CD4-positive, alpha-beta T cell (primary cell): Measurements from ENCODE around the gene ECT2. TPM values are rescaled to one million over a fixed set of nuclear protein-coding genes. Genes with fewer than 3 reads are reported as not detected.
A peak's percentile ranks its signal among the peaks of the same experiment; 100 is the strongest.

Experiments
- ATAC-seq: fragments of 200-7000 bp; cut with Tn5 transposase; one replicate; pipeline ENCODE4 v1.10.0; 2022; ENCODE audit warnings: mild to moderate bottlenecking; ENCODE audit not compliant: poor library complexity
- CTCF ChIA-PET: fragments of 350-600 bp; sonication (Branson Sonifier 250); formaldehyde crosslinking; loops from one replicate; lab custom pipeline; 2021; ENCODE audit warnings: antibody characterized with exemption, inconsistent platforms; lab: Charles Lee
- POLR2A ChIA-PET: fragments of 350-600 bp; sonication (Branson Sonifier 250); formaldehyde crosslinking; loops from one replicate; lab custom pipeline; 2021; ENCODE audit warnings: antibody characterized with exemption, inconsistent platforms; lab: Charles Lee
- DNase-seq, 14 experiments: peaks; one replicate each; pipeline ENCODE4 v3.0.0-alpha.2; 2013 to 2020; ENCODE audit warnings: mixed read lengths in 2 of 14
- H3K27ac ChIP-seq, 2 donors: one replicate each; pipeline versions ENCODE4 v1.5.1 to v1.7.0; 2013; ENCODE audit warnings: low read length in 2 of 2, low read depth in 1 of 2, mild to moderate bottlenecking in 1 of 2
- H3K27me3 ChIP-seq, 2 experiments: 1 replicate in 1 of 2; 2 replicates in 1 of 2; pipeline versions ENCODE4 v1.6.1 to v1.7.0; 2013; ENCODE audit warnings: low read length in 2 of 2, control low read depth in 1 of 2, mild to moderate bottlenecking in 1 of 2, moderate library complexity in 1 of 2; ENCODE audit not compliant: insufficient read depth in 2 of 2, control insufficient read depth in 1 of 2
- H3K36me3 ChIP-seq: one replicate; pipeline ENCODE4 v1.6.1; 2013; ENCODE audit warnings: low read length, control low read depth; ENCODE audit not compliant: insufficient read depth
- H3K4me1 ChIP-seq: one replicate; pipeline ENCODE4 v1.6.1; 2013; ENCODE audit warnings: low read length, control low read depth; ENCODE audit not compliant: insufficient read depth
- H3K4me3 ChIP-seq: one replicate; pipeline ENCODE4 v1.5.1; 2013; ENCODE audit warnings: mild to moderate bottlenecking, low read length, moderate library complexity
- H3K9me3 ChIP-seq, 2 experiments: 1 replicate in 1 of 2; 2 replicates in 1 of 2; pipeline versions ENCODE4 v1.6.1 to v1.7.0; 2013; ENCODE audit warnings: low read length in 2 of 2, mild to moderate bottlenecking in 2 of 2, control low read depth in 1 of 2, moderate library complexity in 1 of 2; ENCODE audit not compliant: control insufficient read depth in 1 of 2, insufficient read depth in 1 of 2
- H3K27ac Mint-ChIP-seq: one replicate; pipeline ENCODE4 v1.8.0; 2020; ENCODE audit warnings: mixed read lengths
- H3K27me3 Mint-ChIP-seq: one replicate; pipeline ENCODE4 v1.8.0; 2021; ENCODE audit warnings: mixed read lengths
- H3K36me3 Mint-ChIP-seq: one replicate; pipeline ENCODE4 v1.8.0; 2021; ENCODE audit warnings: low read depth, mixed read lengths
- H3K4me1 Mint-ChIP-seq: one replicate; pipeline ENCODE4 v1.8.0; 2021; ENCODE audit warnings: low read depth, mixed read lengths
- H3K4me3 Mint-ChIP-seq: one replicate; pipeline ENCODE4 v1.8.0; 2020; ENCODE audit warnings: mild to moderate bottlenecking, mixed read lengths
- H3K9me3 Mint-ChIP-seq: one replicate; pipeline ENCODE4 v1.8.0; 2020; ENCODE audit warnings: mixed read lengths
- CTCF ChIP-seq: fragments of 200-600 bp; IDR thresholded peaks from one replicate; pipeline ENCODE4 v1.8.0; 2022; ENCODE audit warnings: antibody characterized with exemption, mild to moderate bottlenecking
- intact Hi-C, 2 experiments: fragments of 100-400 bp; cut with DNase I in 1 of 2; cut with micrococcal nuclease in 1 of 2; formaldehyde crosslinking; loops; one replicate each; pipeline versions ENCODE4 v1.15.1 to v1.9.0; 2023 to 2025; cut with DNase I, micrococcal nuclease
- total RNA-seq, 174 experiments: library from RNA in 2 of 174; stranded (reverse) in 2 of 174; gene quantifications; one replicate each; pipeline ENCODE4 v1.2.3 and lab custom pipeline; 2021 to 2026

ECT2 gene
- total RNA-seq, 2 experiments from 2014 or later = 0.71 to 1.1 TPM

GRCh38 chr3:172707030-172707429, 43.5 kb upstream of the ECT2 start:
- no peaks in the 10 kb centered on the region for H3K27me3 ChIP-seq
- no peak for TF ChIP-seq CTCF
- ATAC-seq = no peak
- H3K4me1 ChIP-seq = peaks cover 14% of the 10 kb centered on the region
- Mint-ChIP-seq H3K4me3 (no peak overlapping the region), H3K9me3 (no peaks in the 10 kb centered on the region), H3K36me3 (peaks cover 10% of the 10 kb centered on the region), H3K27me3 (no peaks in the 10 kb centered on the region), H3K27ac (no peak overlapping the region), H3K4me1 (peaks cover 30% of the 10 kb centered on the region)
- CTCF ChIA-PET = no interaction called here
- DNase-seq = no peak
- no peak overlapping the region for H3K4me3 ChIP-seq
- H3K36me3 ChIP-seq = no peaks in the 10 kb centered on the region
- intact Hi-C loops = no loop called here
- H3K9me3 ChIP-seq = no peaks in the 10 kb centered on the region
- POLR2A ChIA-PET = no interaction called here
- no peak overlapping the region for H3K27ac ChIP-seq

DNA sequence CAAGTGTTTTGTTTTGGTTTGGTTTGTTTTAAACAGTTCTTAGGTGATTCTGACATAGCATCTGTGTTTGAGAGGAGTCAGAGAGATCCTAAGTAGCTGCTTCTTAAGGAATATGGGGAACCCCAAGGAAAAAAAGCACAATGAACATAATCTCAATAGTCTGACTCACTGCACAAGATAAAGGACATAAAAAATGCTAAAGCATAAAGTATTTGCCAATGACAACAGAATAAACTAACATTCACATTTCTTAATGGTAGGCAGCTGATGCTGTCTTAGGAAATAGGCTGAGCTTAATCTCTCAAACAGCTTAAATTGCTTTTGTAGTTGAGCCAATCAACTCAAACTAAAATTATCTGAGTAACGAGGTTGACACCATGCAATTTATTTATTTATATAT, 42.6 kb upstream of the ECT2 start:
- peaks cover 30% of the 10 kb centered on the region for H3K4me1 Mint-ChIP-seq
- Histone ChIP-seq H3K27ac (no peak overlapping the region), H3K9me3 (no peaks in the 10 kb centered on the region), H3K36me3 (no peaks in the 10 kb centered on the region), H3K27me3 (no peaks in the 10 kb centered on the region), H3K4me1 (peaks cover 14% of the 10 kb centered on the region), H3K4me3 (no peak overlapping the region)
- no peak for ATAC-seq
- H3K27ac Mint-ChIP-seq = no peak overlapping the region
- peaks cover 10% of the 10 kb centered on the region for H3K36me3 Mint-ChIP-seq
- ChIA-PET POLR2A (no interaction called here), CTCF (no interaction called here)
- TF ChIP-seq CTCF = no peak
- intact Hi-C loops = no loop called here
- H3K9me3 Mint-ChIP-seq = no peaks in the 10 kb centered on the region
- H3K4me3 Mint-ChIP-seq = peak overlapping the region; percentile 27
- DNase-seq = no peak
- no peaks in the 10 kb centered on the region for H3K27me3 Mint-ChIP-seq

DNA sequence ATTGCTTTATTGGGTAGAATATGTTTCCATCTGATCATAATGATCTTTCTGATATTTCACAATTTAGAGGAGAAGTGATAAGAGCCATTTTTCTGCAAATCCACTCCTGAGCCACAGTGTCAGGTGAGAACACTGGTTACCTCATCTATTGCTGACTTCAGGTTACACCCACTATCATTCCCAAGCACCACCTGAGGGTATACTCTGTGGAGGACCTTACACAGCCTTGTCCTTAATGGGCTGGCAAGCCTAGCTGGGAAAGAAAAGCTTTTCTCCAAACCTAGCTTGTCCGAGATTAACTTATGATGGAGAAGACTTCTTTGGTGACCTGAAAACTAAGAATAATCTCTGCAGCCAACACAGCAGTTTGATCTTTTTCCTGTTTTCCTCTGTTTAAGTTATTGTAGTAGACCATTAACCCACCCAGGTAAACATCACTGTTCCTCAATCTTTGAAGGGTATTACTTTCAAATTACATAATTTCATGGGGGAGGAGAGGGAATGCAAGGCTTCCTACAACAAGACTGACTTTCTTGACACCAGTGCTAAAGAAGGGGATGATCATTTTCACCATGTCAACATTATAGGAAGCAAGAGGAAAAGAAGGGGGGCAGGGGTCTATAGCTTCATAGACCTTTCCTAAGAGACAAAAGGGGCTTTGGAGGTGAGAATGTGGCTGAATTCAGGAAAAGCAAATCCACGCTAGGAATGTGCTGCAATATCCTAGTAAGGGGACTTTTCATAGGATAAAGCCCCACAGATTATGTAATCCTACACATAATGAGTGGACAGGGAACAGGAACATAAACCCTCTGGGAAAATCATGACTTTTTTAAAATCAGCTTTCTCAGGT, 41.4 kb upstream of the ECT2 start:
- no peaks in the 10 kb centered on the region for H3K9me3 Mint-ChIP-seq
- no peaks in the 10 kb centered on the region for H3K27me3 Mint-ChIP-seq
- no peak for DNase-seq
- Histone ChIP-seq H3K4me1 (peaks cover 14% of the 10 kb centered on the region), H3K27me3 (no peaks in the 10 kb centered on the region), H3K36me3 (no peaks in the 10 kb centered on the region), H3K9me3 (no peaks in the 10 kb centered on the region), H3K27ac (no peak overlapping the region), H3K4me3 (no peak overlapping the region)
- no peak for ATAC-seq
- H3K36me3 Mint-ChIP-seq = peaks cover 10% of the 10 kb centered on the region
- ChIA-PET CTCF (no interaction called here), POLR2A (no interaction called here)
- H3K4me3 Mint-ChIP-seq = peak overlapping the region; percentile 96
- intact Hi-C loops = no loop called here
- H3K27ac Mint-ChIP-seq = peak overlapping the region; percentile 24
- no peak for TF ChIP-seq CTCF
- H3K4me1 Mint-ChIP-seq = peaks cover 26% of the 10 kb centered on the region
